HepG2 (cell line): ENCODE measurements around the gene SRCIN1. TPM values are rescaled to one million over a fixed set of nuclear protein-coding genes. Genes with fewer than 3 reads are reported as not detected.

Source experiments
- ATF7 ChIP-seq, 2 experiments: fragments of 450-650 bp in 1 of 2; sonication (generic) in 1 of 2; formaldehyde crosslinking in 1 of 2; IDR thresholded peaks; 2 replicates each; pipeline versions ENCODE4 v1.4.0 to v1.6.1; 2016 to 2020; ENCODE audit warnings: antibody characterized with exemption in 1 of 2, mild to moderate bottlenecking in 1 of 2, missing genetic modification reagents in 1 of 2
- CC2D1A ChIP-seq: sonication (generic); formaldehyde crosslinking; IDR thresholded peaks from 2 replicates; pipeline ENCODE4 v1.8.1; 2023; ENCODE audit warnings: mild to moderate bottlenecking, missing genetic modification reagents
- KDM5B ChIP-seq: sonication (generic); formaldehyde crosslinking; IDR thresholded peaks from 2 replicates; pipeline ENCODE4 v1.4.0; 2020; ENCODE audit warnings: missing genetic modification reagents, mild to moderate bottlenecking, borderline replicate concordance
- MBD4 ChIP-seq: IDR thresholded peaks from 2 replicates; pipeline ENCODE4 v1.6.1; 2012; ENCODE audit warnings: low read length, inconsistent platforms, borderline replicate concordance
- SPEN ChIP-seq: sonication (generic); formaldehyde crosslinking; IDR thresholded peaks from 2 replicates; pipeline ENCODE4 v1.5.1; 2020; ENCODE audit warnings: low read depth, mild to moderate bottlenecking, missing genetic modification reagents
- ZNF264 ChIP-seq: sonication (generic); formaldehyde crosslinking; IDR thresholded peaks from 2 replicates; pipeline ENCODE4 v1.4.0; 2020; ENCODE audit warnings: missing genetic modification reagents
- ZNF431 ChIP-seq: sonication (generic); formaldehyde crosslinking; IDR thresholded peaks from 2 replicates; pipeline ENCODE4 v1.9.0; 2022; ENCODE audit warnings: missing genetic modification reagents, low read depth, mild to moderate bottlenecking, borderline replicate concordance
- ZNF879 ChIP-seq: sonication (generic); formaldehyde crosslinking; IDR thresholded peaks from 2 replicates; pipeline ENCODE4 v1.8.1; 2023; ENCODE audit warnings: missing genetic modification reagents
- polyA plus RNA-seq, 8 experiments: library from polyadenylated mRNA; depleted of rRNA in 3 of 8; stranded (reverse) in 7 of 8; unstranded in 1 of 8; fragments of >200 nt; fragmentation: Illumina TruSeq in 4 of 8; extraction: Trizol in 4 of 8; gene quantifications; 2 replicates each; pipeline versions ENCODE4 v1.2.1 to v1.2.3, GENCODE V29; 2011 to 2016; ENCODE audit warnings: low read depth in 4 of 8, missing spikeins in 1 of 8, mixed read lengths in 1 of 8; ENCODE audit not compliant: insufficient read depth in 1 of 8
- total RNA-seq, 5 experiments: library from RNA; depleted of rRNA; stranded (reverse); fragments of >200 nt; fragmentation: Illumina TruSeq; extraction: Trizol; gene quantifications; 2 replicates each; pipeline ENCODE4 v1.2.3, GENCODE V29; 2016; ENCODE audit warnings: low read depth in 1 of 5
- TF ChIP-seq, protein P1 (sequence below), 2 experiments: fragments of 450-650 bp in 1 of 2; sonication (generic) in 1 of 2; formaldehyde crosslinking in 1 of 2; IDR thresholded peaks; 2 replicates each; pipeline versions ENCODE4 v1.6.1 to v1.8.0; 2016 to 2022; ENCODE audit warnings: antibody characterized with exemption in 1 of 2, mild to moderate bottlenecking in 1 of 2, missing genetic modification reagents in 1 of 2
- TF ChIP-seq, protein P2 (sequence below): sonication (generic); formaldehyde crosslinking; IDR thresholded peaks from 2 replicates; pipeline ENCODE4 v1.4.0; 2020; ENCODE audit warnings: mild to moderate bottlenecking, missing genetic modification reagents
- TF ChIP-seq, protein P3 (sequence below): sonication (generic); formaldehyde crosslinking; IDR thresholded peaks from 2 replicates; pipeline ENCODE4 v1.8.1; 2022; ENCODE audit warnings: mild to moderate bottlenecking, missing genetic modification reagents
- TF ChIP-seq, protein P4 (sequence below): sonication (generic); formaldehyde crosslinking; IDR thresholded peaks from 2 replicates; pipeline ENCODE4 v1.5.0; 2020; ENCODE audit warnings: missing genetic modification reagents
- TF ChIP-seq, protein P5 (sequence below): sonication (generic); formaldehyde crosslinking; IDR thresholded peaks from 2 replicates; pipeline ENCODE4 v1.5.0; 2020; ENCODE audit warnings: missing genetic modification reagents

SRCIN1 gene
- total and polyA plus RNA-seq, 2 of the 13 experiments (the other 11 are each of a cell fraction or from before 2014, with no cell fraction given), result 1.2 to 9.6 TPM

DNA sequence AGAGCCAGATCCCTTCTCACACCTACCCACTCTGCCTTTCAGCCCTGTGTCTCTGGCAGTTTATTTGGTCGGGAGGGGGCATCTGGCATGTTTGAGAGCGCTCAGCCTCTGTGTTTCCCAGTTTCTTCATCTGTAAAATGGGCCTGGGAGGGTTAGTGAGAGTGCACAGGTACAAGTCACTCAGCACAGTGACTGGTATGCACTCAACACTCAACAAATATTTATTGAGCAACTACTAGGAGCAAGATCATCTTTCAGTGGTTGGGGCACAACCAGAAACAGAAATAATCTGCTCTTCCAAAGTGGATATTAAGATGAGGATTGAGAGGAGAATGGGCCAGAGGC lies 13.7 kb upstream of the SRCIN1 start (continued):
- TF ChIP-seq, protein P1, sequence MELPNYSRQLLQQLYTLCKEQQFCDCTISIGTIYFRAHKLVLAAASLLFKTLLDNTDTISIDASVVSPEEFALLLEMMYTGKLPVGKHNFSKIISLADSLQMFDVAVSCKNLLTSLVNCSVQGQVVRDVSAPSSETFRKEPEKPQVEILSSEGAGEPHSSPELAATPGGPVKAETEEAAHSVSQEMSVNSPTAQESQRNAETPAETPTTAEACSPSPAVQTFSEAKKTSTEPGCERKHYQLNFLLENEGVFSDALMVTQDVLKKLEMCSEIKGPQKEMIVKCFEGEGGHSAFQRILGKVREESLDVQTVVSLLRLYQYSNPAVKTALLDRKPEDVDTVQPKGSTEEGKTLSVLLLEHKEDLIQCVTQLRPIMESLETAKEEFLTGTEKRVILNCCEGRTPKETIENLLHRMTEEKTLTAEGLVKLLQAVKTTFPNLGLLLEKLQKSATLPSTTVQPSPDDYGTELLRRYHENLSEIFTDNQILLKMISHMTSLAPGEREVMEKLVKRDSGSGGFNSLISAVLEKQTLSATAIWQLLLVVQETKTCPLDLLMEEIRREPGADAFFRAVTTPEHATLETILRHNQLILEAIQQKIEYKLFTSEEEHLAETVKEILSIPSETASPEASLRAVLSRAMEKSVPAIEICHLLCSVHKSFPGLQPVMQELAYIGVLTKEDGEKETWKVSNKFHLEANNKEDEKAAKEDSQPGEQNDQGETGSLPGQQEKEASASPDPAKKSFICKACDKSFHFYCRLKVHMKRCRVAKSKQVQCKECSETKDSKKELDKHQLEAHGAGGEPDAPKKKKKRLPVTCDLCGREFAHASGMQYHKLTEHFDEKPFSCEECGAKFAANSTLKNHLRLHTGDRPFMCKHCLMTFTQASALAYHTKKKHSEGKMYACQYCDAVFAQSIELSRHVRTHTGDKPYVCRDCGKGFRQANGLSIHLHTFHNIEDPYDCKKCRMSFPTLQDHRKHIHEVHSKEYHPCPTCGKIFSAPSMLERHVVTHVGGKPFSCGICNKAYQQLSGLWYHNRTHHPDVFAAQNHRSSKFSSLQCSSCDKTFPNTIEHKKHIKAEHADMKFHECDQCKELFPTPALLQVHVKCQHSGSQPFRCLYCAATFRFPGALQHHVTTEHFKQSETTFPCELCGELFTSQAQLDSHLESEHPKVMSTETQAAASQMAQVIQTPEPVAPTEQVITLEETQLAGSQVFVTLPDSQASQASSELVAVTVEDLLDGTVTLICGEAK (IDR thresholded peaks at IDR 0.05), result no peak
- TF ChIP-seq, protein P1 (CRISPR knock-in tag; IDR thresholded peaks at IDR 0.05), result no peak
- TF ChIP-seq ZNF431 (CRISPR knock-in tag) (no peak), SPEN (CRISPR knock-in tag) (no peak), ATF7 (IDR thresholded peaks at IDR 0.05) (no peak), ATF7 (CRISPR knock-in tag; IDR thresholded peaks at IDR 0.05) (no peak), CC2D1A (CRISPR knock-in tag) (no peak), ZNF264 (no peak), ZNF879 (no peak), MBD4 (no peak), KDM5B (CRISPR knock-in tag) (no peak)
- TF ChIP-seq, protein P2, sequence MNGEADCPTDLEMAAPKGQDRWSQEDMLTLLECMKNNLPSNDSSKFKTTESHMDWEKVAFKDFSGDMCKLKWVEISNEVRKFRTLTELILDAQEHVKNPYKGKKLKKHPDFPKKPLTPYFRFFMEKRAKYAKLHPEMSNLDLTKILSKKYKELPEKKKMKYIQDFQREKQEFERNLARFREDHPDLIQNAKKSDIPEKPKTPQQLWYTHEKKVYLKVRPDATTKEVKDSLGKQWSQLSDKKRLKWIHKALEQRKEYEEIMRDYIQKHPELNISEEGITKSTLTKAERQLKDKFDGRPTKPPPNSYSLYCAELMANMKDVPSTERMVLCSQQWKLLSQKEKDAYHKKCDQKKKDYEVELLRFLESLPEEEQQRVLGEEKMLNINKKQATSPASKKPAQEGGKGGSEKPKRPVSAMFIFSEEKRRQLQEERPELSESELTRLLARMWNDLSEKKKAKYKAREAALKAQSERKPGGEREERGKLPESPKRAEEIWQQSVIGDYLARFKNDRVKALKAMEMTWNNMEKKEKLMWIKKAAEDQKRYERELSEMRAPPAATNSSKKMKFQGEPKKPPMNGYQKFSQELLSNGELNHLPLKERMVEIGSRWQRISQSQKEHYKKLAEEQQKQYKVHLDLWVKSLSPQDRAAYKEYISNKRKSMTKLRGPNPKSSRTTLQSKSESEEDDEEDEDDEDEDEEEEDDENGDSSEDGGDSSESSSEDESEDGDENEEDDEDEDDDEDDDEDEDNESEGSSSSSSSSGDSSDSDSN (CRISPR knock-in tag), result no peak
- TF ChIP-seq, protein P3, sequence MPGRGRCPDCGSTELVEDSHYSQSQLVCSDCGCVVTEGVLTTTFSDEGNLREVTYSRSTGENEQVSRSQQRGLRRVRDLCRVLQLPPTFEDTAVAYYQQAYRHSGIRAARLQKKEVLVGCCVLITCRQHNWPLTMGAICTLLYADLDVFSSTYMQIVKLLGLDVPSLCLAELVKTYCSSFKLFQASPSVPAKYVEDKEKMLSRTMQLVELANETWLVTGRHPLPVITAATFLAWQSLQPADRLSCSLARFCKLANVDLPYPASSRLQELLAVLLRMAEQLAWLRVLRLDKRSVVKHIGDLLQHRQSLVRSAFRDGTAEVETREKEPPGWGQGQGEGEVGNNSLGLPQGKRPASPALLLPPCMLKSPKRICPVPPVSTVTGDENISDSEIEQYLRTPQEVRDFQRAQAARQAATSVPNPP (CRISPR knock-in tag), result no peak
- TF ChIP-seq, protein P4, sequence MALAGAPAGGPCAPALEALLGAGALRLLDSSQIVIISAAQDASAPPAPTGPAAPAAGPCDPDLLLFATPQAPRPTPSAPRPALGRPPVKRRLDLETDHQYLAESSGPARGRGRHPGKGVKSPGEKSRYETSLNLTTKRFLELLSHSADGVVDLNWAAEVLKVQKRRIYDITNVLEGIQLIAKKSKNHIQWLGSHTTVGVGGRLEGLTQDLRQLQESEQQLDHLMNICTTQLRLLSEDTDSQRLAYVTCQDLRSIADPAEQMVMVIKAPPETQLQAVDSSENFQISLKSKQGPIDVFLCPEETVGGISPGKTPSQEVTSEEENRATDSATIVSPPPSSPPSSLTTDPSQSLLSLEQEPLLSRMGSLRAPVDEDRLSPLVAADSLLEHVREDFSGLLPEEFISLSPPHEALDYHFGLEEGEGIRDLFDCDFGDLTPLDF (CRISPR knock-in tag), result no peak
- TF ChIP-seq, protein P5, sequence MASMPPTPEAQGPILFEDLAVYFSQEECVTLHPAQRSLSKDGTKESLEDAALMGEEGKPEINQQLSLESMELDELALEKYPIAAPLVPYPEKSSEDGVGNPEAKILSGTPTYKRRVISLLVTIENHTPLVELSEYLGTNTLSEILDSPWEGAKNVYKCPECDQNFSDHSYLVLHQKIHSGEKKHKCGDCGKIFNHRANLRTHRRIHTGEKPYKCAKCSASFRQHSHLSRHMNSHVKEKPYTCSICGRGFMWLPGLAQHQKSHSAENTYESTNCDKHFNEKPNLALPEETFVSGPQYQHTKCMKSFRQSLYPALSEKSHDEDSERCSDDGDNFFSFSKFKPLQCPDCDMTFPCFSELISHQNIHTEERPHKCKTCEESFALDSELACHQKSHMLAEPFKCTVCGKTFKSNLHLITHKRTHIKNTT (CRISPR knock-in tag), result no peak
